ENCODE results near the gene ITPR2.

DNA sequence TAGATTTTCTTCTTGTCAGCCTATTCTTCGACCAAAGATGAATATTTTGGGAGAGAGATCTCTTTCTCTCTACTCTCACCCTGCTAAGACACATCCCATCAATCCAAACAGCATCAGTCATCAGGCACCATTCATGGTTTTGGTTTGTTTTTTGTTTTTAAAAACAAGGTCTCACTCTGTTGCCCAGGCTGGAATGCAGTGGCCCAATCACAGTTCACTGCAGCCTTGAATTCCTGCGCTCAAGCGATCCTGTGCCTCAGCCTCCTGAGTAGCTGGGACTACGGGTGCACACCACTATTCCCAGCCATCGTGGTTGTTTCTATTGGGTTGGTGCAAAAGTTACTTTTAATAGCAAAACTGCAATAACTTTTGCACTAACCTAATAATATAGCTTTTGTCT is 14.4 kb upstream of the ITPR2 start:
- TF ChIP-seq, protein P1, sequence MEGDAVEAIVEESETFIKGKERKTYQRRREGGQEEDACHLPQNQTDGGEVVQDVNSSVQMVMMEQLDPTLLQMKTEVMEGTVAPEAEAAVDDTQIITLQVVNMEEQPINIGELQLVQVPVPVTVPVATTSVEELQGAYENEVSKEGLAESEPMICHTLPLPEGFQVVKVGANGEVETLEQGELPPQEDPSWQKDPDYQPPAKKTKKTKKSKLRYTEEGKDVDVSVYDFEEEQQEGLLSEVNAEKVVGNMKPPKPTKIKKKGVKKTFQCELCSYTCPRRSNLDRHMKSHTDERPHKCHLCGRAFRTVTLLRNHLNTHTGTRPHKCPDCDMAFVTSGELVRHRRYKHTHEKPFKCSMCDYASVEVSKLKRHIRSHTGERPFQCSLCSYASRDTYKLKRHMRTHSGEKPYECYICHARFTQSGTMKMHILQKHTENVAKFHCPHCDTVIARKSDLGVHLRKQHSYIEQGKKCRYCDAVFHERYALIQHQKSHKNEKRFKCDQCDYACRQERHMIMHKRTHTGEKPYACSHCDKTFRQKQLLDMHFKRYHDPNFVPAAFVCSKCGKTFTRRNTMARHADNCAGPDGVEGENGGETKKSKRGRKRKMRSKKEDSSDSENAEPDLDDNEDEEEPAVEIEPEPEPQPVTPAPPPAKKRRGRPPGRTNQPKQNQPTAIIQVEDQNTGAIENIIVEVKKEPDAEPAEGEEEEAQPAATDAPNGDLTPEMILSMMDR (IDR thresholded peaks at IDR 0.05; ENCODE audit: low read depth, low read length, missing input control) = no peak
- TF ChIP-seq GABPA (IDR thresholded peaks at IDR 0.05 in 1 of 2, conservative IDR thresholded peaks at IDR 0.05 in 1 of 2) (no peak), RXRA (IDR thresholded peaks at IDR 0.05) (no peak), TAF1 (conservative IDR thresholded peaks at IDR 0.05) (no peak), SP1 (IDR thresholded peaks at IDR 0.05) (no peak), FOXA1 (IDR thresholded peaks at IDR 0.05) (no peak), JUND (IDR thresholded peaks at IDR 0.05) (no peak), YY1 (IDR thresholded peaks at IDR 0.05) (no peak)
- TF ChIP-seq, protein P2, sequence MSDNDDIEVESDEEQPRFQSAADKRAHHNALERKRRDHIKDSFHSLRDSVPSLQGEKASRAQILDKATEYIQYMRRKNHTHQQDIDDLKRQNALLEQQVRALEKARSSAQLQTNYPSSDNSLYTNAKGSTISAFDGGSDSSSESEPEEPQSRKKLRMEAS (IDR thresholded peaks at IDR 0.05) = no peak
- TF ChIP-seq, protein P3, sequence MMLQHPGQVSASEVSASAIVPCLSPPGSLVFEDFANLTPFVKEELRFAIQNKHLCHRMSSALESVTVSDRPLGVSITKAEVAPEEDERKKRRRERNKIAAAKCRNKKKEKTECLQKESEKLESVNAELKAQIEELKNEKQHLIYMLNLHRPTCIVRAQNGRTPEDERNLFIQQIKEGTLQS (IDR thresholded peaks at IDR 0.05) = no peak
